B cell (primary cell): Measurements from ENCODE around the gene C1QL3. TPM values are rescaled to one million over a fixed set of nuclear protein-coding genes. Genes with fewer than 3 reads are reported as not detected.

Experiments
- ATAC-seq: fragments of 200-7000 bp; cut with Tn5 transposase; one replicate; pipeline ENCODE4 v1.10.0; 2021; ENCODE audit warnings: low read depth, mild to moderate bottlenecking, moderate number of reproducible peaks, moderate library complexity
- CTCF ChIA-PET: fragments of 350-600 bp; sonication (Branson Sonifier 250); formaldehyde crosslinking; loops from one replicate; lab custom pipeline; 2021; ENCODE audit warnings: antibody characterized with exemption, inconsistent platforms; lab: Charles Lee
- POLR2A ChIA-PET: fragments of 350-600 bp; sonication (Branson Sonifier 250); formaldehyde crosslinking; loops from one replicate; lab custom pipeline; 2021; ENCODE audit warnings: antibody characterized with exemption; lab: Charles Lee
- DNase-seq: peaks from one replicate; pipeline ENCODE4 v3.0.0; 2013
- H2AFZ ChIP-seq: 2 replicates; pipeline ENCODE4 v1.6.1; 2012; ENCODE audit warnings: mild to moderate bottlenecking, low read depth, low read length; ENCODE audit not compliant: insufficient read depth, poor library complexity, severe bottlenecking
- H3K27ac ChIP-seq, 2 donors: 1 replicate in 1 of 2; 2 replicates in 1 of 2; pipeline ENCODE4 v1.5.1; 2012 to 2013; ENCODE audit warnings: low read length in 2 of 2, mild to moderate bottlenecking in 2 of 2, moderate library complexity in 1 of 2
- H3K27me3 ChIP-seq, 4 experiments: fragments of 200-600 bp in 1 of 4; sonication (generic) in 1 of 4; replicated peaks in 1 of 4; 1 replicate in 2 of 4; 2 replicates in 2 of 4; pipeline versions ENCODE4 v1.6.1 to v1.7.0; 2013 to 2016; ENCODE audit warnings: low read length in 3 of 4, mild to moderate bottlenecking in 2 of 4, mixed read lengths in 1 of 4, moderate library complexity in 1 of 4; ENCODE audit not compliant: insufficient read depth in 4 of 4, control insufficient read depth in 3 of 4; ENCODE audit errors: control extremely low read depth in 1 of 4
- H3K36me3 ChIP-seq, 2 experiments: replicated peaks in 1 of 2; 1 replicate in 1 of 2; 2 replicates in 1 of 2; pipeline versions ENCODE4 v1.6.1 to v1.7.1; 2013; ENCODE audit warnings: low read length in 1 of 2; ENCODE audit not compliant: insufficient read depth in 2 of 2, control insufficient read depth in 1 of 2; ENCODE audit errors: control extremely low read depth in 1 of 2, extremely low read depth in 1 of 2
- H3K4me1 ChIP-seq, 2 donors: fragments of 200-600 bp in 1 of 2; sonication (generic) in 1 of 2; 1 replicate in 1 of 2; 2 replicates in 1 of 2; pipeline versions ENCODE4 v1.5.1 to v1.6.1; 2013 to 2017; ENCODE audit warnings: low read length in 2 of 2; ENCODE audit not compliant: control insufficient read depth in 2 of 2, insufficient read depth in 2 of 2
- H3K4me2 ChIP-seq: replicated peaks from 2 replicates; pipeline ENCODE3; 2012; ENCODE audit warnings: mild to moderate bottlenecking, low read depth, low read length; ENCODE audit not compliant: poor library complexity, severe bottlenecking
- H3K4me3 ChIP-seq, 5 experiments: fragments of 200-600 bp in 1 of 5; sonication (generic) in 1 of 5; 1 replicate in 3 of 5; 2 replicates in 2 of 5; pipeline versions ENCODE4 v1.5.1 to v1.7.0; 2011 to 2016; ENCODE audit warnings: low read length in 4 of 5, mild to moderate bottlenecking in 4 of 5, low read depth in 2 of 5, control low read depth in 1 of 5, moderate library complexity in 1 of 5; ENCODE audit not compliant: insufficient read depth in 1 of 5; ENCODE audit errors: control extremely low read depth in 1 of 5, extremely low read depth in 1 of 5
- H3K79me2 ChIP-seq: fragments of 200-600 bp; sonication (generic); one replicate; pipeline ENCODE4 v1.6.0; 2016; ENCODE audit warnings: low read length; ENCODE audit not compliant: control insufficient read depth, insufficient read depth
- H3K9ac ChIP-seq: fragments of 200-600 bp; sonication (generic); 2 replicates; pipeline ENCODE4 v1.6.1; 2017; ENCODE audit warnings: mild to moderate bottlenecking, low read length, moderate library complexity
- H3K9me3 ChIP-seq, 3 donors: one replicate each; pipeline versions ENCODE4 v1.6.1 to v1.7.1; 2013; ENCODE audit warnings: low read length in 2 of 3; ENCODE audit not compliant: control insufficient read depth in 2 of 3, insufficient read depth in 1 of 3; ENCODE audit errors: control extremely low read depth in 1 of 3
- H4K20me1 ChIP-seq: 2 replicates; pipeline ENCODE4 v1.6.0; 2012; ENCODE audit warnings: mild to moderate bottlenecking, low read length; ENCODE audit not compliant: insufficient read depth, control insufficient read depth, poor library complexity, severe bottlenecking
- H3K27ac Mint-ChIP-seq: one replicate; pipeline ENCODE4 v1.8.0; 2021; ENCODE audit warnings: mixed read lengths
- H3K27me3 Mint-ChIP-seq: one replicate; pipeline ENCODE4 v1.8.0; 2021; ENCODE audit warnings: mixed read lengths
- H3K4me1 Mint-ChIP-seq: one replicate; pipeline ENCODE4 v1.8.0; 2021; ENCODE audit warnings: mixed read lengths
- H3K4me3 Mint-ChIP-seq: one replicate; pipeline ENCODE4 v1.8.0; 2021; ENCODE audit warnings: mixed read lengths
- H3K9me3 Mint-ChIP-seq: one replicate; pipeline ENCODE4 v1.8.0; 2022; ENCODE audit warnings: mixed read lengths; ENCODE audit not compliant: insufficient read depth
- EZH2 ChIP-seq: IDR thresholded peaks from 2 replicates; pipeline ENCODE4 v1.6.1; 2012; ENCODE audit warnings: borderline replicate concordance, low read depth, mild to moderate bottlenecking, moderate library complexity, low read length; ENCODE audit not compliant: insufficient read depth, poor library complexity, severe bottlenecking
- WGBS: methylation state at CpG from one replicate; pipeline ENCODE4 v1.1.5; 2013; ENCODE audit warnings: missing lambda C conversion rate; ENCODE audit not compliant: insufficient coverage; 5-methylcytosine and 5-hydroxymethylcytosine counted together
- intact Hi-C: fragments of 100-400 bp; cut with micrococcal nuclease; formaldehyde crosslinking; loops from one replicate; pipeline ENCODE4 v1.10.0; 2022
- polyA plus RNA-seq: library from polyadenylated mRNA; depleted of rRNA; stranded (reverse); fragments of >200 nt; gene quantifications from 2 replicates; pipeline ENCODE4 v1.2.3, GENCODE V29; 2012
- total RNA-seq, 2 donors: library from RNA; stranded (reverse); fragments of 120-200 nt in 1 of 2; gene quantifications; 1 replicate in 1 of 2; 2 replicates in 1 of 2; pipeline versions ENCODE4 v1.2.3 to v1.2.4, GENCODE V29; 2013 to 2022
- TF ChIP-seq, protein P1 (sequence below): fragments of 200-600 bp; IDR thresholded peaks from one replicate; pipeline ENCODE4 v1.8.0; 2022; ENCODE audit warnings: antibody characterized with exemption, mild to moderate bottlenecking

Gene C1QL3
- total and polyA plus RNA-seq, 2 donors (not counting 1 experiment from before 2014, with no cell fraction given) = not detected

- peaks cover 18% of the 10 kb centered on the region for H3K4me1 Mint-ChIP-seq
- Histone ChIP-seq H3K79me2 (no peaks in the 10 kb centered on the region), H3K4me3 (peak overlapping the region in 3 of 5 experiments; percentile 22 to 41 (median 25)), H2AFZ (no peak overlapping the region), H3K9ac (no peak overlapping the region), H3K36me3 (no peaks in the 10 kb centered on the region), H4K20me1 (no peaks in the 10 kb centered on the region), H3K27ac (no peak overlapping the region), H3K27me3 (peaks cover 0 to 29% (median 10%) of the 10 kb centered on the region in 4 experiments), H3K4me1 (peaks cover 14 to 19% of the 10 kb centered on the region in 2 donors), H3K9me3 (peaks cover 0 to 7% (median 0%) of the 10 kb centered on the region in 3 donors), H3K4me2 (peak overlapping the region; percentile 74)
- peak overlapping the region; percentile 82 for H3K4me3 Mint-ChIP-seq
- intact Hi-C loops = no loop called here
- 9% methylated on average over 93 of the region's 104 CpGs for WGBS
- no peak overlapping the region for H3K27ac Mint-ChIP-seq
- DNase-seq = peak; percentile 16
- CTCF ChIA-PET = no interaction called here
- ATAC-seq = no peak
- peaks cover 38% of the 10 kb centered on the region for H3K27me3 Mint-ChIP-seq
- no peaks in the 10 kb centered on the region for H3K9me3 Mint-ChIP-seq
- POLR2A ChIA-PET = no interaction called here
- TF ChIP-seq, protein P1, sequence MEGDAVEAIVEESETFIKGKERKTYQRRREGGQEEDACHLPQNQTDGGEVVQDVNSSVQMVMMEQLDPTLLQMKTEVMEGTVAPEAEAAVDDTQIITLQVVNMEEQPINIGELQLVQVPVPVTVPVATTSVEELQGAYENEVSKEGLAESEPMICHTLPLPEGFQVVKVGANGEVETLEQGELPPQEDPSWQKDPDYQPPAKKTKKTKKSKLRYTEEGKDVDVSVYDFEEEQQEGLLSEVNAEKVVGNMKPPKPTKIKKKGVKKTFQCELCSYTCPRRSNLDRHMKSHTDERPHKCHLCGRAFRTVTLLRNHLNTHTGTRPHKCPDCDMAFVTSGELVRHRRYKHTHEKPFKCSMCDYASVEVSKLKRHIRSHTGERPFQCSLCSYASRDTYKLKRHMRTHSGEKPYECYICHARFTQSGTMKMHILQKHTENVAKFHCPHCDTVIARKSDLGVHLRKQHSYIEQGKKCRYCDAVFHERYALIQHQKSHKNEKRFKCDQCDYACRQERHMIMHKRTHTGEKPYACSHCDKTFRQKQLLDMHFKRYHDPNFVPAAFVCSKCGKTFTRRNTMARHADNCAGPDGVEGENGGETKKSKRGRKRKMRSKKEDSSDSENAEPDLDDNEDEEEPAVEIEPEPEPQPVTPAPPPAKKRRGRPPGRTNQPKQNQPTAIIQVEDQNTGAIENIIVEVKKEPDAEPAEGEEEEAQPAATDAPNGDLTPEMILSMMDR = no peak
- TF ChIP-seq EZH2 = no peak
Observed at GRCh38 chr10:16519908-16520861, 1.5 kb downstream of the C1QL3 start.
